ENCODE measurements around the gene CDC42EP5. TPM values are rescaled to one million over a fixed set of nuclear protein-coding genes. Genes with fewer than 3 reads are reported as not detected.
A peak's percentile ranks its signal among the peaks of the same experiment; 100 is the strongest.

The CDC42EP5 gene
- total RNA-seq, 1 donor from 2014 or later, result 21.4 TPM

DNA sequence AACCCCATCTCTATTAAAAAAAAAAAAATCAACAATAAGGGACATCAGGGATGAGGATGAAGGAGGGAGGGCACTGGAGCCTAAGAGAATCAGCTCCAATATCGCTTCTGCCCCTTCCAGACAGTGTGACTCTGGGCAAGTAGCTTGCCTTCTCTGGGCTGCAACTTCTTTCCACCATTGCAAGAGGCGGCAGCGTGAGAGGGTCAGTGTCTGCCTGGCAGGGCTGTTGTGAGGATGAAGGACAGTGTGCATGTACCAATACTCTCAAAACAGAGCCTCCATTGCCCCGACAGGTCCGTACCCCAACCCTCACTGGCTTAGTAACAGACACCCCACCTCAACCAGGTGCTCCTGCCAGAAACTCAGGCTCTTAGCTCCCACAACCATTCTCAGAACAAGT, 39.4 kb downstream of the CDC42EP5 start:
- TF ChIP-seq, protein P1, sequence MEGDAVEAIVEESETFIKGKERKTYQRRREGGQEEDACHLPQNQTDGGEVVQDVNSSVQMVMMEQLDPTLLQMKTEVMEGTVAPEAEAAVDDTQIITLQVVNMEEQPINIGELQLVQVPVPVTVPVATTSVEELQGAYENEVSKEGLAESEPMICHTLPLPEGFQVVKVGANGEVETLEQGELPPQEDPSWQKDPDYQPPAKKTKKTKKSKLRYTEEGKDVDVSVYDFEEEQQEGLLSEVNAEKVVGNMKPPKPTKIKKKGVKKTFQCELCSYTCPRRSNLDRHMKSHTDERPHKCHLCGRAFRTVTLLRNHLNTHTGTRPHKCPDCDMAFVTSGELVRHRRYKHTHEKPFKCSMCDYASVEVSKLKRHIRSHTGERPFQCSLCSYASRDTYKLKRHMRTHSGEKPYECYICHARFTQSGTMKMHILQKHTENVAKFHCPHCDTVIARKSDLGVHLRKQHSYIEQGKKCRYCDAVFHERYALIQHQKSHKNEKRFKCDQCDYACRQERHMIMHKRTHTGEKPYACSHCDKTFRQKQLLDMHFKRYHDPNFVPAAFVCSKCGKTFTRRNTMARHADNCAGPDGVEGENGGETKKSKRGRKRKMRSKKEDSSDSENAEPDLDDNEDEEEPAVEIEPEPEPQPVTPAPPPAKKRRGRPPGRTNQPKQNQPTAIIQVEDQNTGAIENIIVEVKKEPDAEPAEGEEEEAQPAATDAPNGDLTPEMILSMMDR (IDR thresholded peaks at IDR 0.05; ENCODE audit: unreplicated experiment), result no peak
- H3K27me3 Mint-ChIP-seq (ENCODE audit: unreplicated experiment), result peaks cover 5% of the 10 kb centered on the region
- no peak overlapping the region for H3K4me3 Mint-ChIP-seq (ENCODE audit: unreplicated experiment)
- H3K9me3 Mint-ChIP-seq (ENCODE audit: unreplicated experiment), result no peaks in the 10 kb centered on the region
- DNase-seq (ENCODE audit: low spot score), result no peak
- H3K27ac Mint-ChIP-seq (ENCODE audit: unreplicated experiment), result no peak overlapping the region
- no peaks in the 10 kb centered on the region for H3K36me3 Mint-ChIP-seq (ENCODE audit: low read depth, unreplicated experiment)
- peaks cover 7% of the 10 kb centered on the region for H3K4me1 Mint-ChIP-seq (ENCODE audit: unreplicated experiment)

DNA sequence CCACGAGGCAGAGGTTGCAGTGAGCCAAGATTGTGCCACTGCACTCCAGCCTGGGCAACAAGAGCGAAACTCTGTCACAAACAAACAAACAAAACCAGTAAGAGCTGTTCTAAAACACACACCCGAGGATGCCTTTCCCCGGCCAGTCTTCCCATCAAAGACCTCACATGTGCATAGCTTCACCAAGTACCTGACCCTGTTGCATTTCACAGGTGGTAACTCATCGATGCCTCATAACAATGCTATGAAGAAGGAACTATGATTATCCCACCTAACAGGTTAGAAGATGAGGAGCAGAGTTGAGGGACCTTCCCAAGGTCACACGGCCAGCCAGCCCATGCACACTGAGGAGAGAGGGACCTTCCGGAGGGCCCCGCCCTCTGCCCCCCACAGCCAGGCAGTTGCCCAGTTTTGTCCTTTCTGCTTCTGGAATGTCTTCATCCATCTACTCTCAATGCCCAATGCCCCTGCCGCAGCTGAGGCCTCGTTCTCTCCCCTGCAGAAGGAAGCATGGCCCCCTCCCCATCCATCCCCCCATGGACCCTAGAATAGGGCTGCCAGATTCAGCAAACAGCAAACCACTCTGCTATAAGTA, 40.9 kb downstream of the CDC42EP5 start:
- peaks cover 7% of the 10 kb centered on the region for H3K4me1 Mint-ChIP-seq (ENCODE audit: unreplicated experiment)
- H3K36me3 Mint-ChIP-seq (ENCODE audit: low read depth, unreplicated experiment), result no peaks in the 10 kb centered on the region
- TF ChIP-seq, protein P1 (IDR thresholded peaks at IDR 0.05; ENCODE audit: unreplicated experiment), result no peak
- DNase-seq (ENCODE audit: low spot score), result no peak
- no peak overlapping the region for H3K4me3 Mint-ChIP-seq (ENCODE audit: unreplicated experiment)
- no peaks in the 10 kb centered on the region for H3K9me3 Mint-ChIP-seq (ENCODE audit: unreplicated experiment)
- H3K27me3 Mint-ChIP-seq (ENCODE audit: unreplicated experiment), result peaks cover 8% of the 10 kb centered on the region
- H3K27ac Mint-ChIP-seq (ENCODE audit: unreplicated experiment), result no peak overlapping the region

DNA sequence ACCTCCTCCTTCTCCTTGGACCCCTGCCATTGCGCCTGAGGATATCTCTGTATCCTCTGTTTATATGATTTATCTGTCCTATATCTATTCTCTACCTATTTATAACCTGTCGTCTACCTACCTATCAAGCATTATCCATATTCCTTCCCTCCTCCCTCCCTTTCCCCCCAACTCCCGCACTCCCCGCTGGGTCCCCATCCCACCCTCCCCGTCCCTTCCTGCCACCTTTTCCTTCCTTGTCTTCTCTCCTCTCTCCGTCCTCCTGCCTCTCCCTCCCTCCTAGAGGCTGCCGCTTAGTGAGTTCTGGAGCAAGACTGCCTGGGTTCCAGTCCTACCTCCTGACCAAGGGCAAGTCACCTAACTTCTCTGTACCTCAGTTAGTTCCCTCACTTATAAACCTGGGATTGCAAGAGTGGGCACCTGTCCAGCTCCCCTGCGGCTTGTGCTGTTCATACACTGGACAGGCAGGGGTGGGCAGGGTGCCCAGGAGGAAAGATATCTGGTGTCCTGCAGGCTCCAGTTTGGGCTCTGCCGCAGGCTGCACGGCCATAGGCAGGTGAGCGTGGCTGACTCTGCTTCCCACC, 41.7 kb downstream of the CDC42EP5 start:
- Mint-ChIP-seq H3K4me1 (ENCODE audit: unreplicated experiment) (peaks cover 7% of the 10 kb centered on the region), H3K4me3 (ENCODE audit: unreplicated experiment) (no peak overlapping the region), H3K27ac (ENCODE audit: unreplicated experiment) (no peak overlapping the region), H3K27me3 (ENCODE audit: unreplicated experiment) (peaks cover 8% of the 10 kb centered on the region), H3K36me3 (ENCODE audit: low read depth, unreplicated experiment) (no peaks in the 10 kb centered on the region), H3K9me3 (ENCODE audit: unreplicated experiment) (no peaks in the 10 kb centered on the region)
- no peak for DNase-seq (ENCODE audit: low spot score)
- TF ChIP-seq, protein P1 (IDR thresholded peaks at IDR 0.05; ENCODE audit: unreplicated experiment), result no peak

DNA sequence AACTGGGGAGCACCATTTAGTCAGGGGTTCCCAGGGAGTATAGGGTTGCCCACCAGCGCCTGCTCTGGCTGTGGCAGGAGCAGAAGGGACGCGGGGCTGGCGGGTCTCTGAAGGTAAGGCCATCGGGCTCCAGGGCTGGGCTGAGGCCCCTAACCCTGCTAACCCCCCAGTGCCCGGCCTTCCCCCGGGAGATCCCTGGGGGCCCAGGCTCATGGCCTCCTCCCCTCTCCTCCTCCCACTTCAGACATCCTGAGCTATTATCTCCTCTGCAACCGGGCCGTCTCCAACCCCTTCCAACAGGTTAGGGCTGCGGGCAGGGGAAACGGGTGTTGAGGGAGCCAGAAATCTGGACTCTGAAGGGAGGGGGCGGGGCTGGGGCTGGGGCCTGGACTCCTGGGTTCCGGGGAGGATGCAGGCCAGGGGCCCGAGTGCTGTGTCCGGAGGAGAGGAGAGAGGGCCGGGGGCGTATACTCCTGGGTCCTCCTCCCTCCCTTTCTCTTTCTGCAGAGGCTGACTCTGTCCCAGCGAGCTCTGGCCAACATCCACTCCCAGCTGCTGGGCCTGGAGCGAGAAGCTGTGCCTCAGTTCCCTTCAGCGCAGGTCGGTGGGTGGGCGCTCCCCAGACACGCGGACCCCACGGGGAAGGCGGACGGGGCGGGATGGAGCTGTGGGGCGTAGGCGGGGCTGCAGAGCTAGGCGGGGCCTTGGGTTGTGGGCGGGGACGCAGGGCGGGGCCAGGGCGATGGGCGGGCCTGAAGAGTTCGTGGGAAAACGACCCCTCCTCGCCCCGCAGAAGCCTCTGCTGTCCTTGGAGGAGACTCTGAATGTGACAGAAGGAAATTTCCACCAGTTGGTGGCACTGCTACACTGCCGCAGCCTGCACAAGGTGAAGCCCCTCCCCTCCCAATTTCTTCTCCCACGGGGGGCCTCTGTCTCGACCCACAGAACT, 42.5 kb downstream of the CDC42EP5 start:
- Mint-ChIP-seq H3K4me1 (ENCODE audit: unreplicated experiment) (peaks cover 7% of the 10 kb centered on the region), H3K36me3 (ENCODE audit: low read depth, unreplicated experiment) (no peaks in the 10 kb centered on the region), H3K27me3 (ENCODE audit: unreplicated experiment) (peaks cover 8% of the 10 kb centered on the region), H3K4me3 (ENCODE audit: unreplicated experiment) (no peak overlapping the region), H3K27ac (ENCODE audit: unreplicated experiment) (no peak overlapping the region), H3K9me3 (ENCODE audit: unreplicated experiment) (no peaks in the 10 kb centered on the region)
- peak; percentile 83 for DNase-seq (ENCODE audit: low spot score)
- TF ChIP-seq, protein P1 (IDR thresholded peaks at IDR 0.05; ENCODE audit: unreplicated experiment), result no peak
